Small intestine (tissue), 7 donors: Measurements from ENCODE around the gene KRT9. TPM values are rescaled to one million over a fixed set of nuclear protein-coding genes. Genes with fewer than 3 reads are reported as not detected.
"Not testable (repeated sequence)": the region's sequence is repeated elsewhere in the genome, so short reads cannot be mapped to it uniquely, and the experiment has no call there.

Source experiments
- DNase-seq, 2 donors: peaks; one replicate each; pipeline versions ENCODE4 v3.0.0 to v3.0.0-alpha.2; 2013
- FAIRE-seq: peaks from 2 replicates; lab custom pipeline; 2012; peaks lifted over from hg19 to GRCh38; lab: Jason Lieb, UNC
- H3K27ac ChIP-seq, 3 donors: one replicate each; pipeline ENCODE4 v1.5.1; 2013; ENCODE audit warnings: low read length in 2 of 3, mild to moderate bottlenecking in 2 of 3, control low read depth in 1 of 3, inconsistent platforms in 1 of 3, low read depth in 1 of 3, moderate library complexity in 1 of 3
- H3K27me3 ChIP-seq, 3 donors: one replicate each; pipeline ENCODE4 v1.6.1; 2013; ENCODE audit warnings: low read length in 3 of 3, inconsistent platforms in 1 of 3; ENCODE audit not compliant: control insufficient read depth in 3 of 3, insufficient read depth in 3 of 3
- H3K36me3 ChIP-seq, 3 donors: one replicate each; pipeline ENCODE4 v1.6.1; 2013; ENCODE audit warnings: low read length in 3 of 3, inconsistent platforms in 1 of 3, low read depth in 1 of 3, mild to moderate bottlenecking in 1 of 3, moderate library complexity in 1 of 3; ENCODE audit not compliant: control insufficient read depth in 3 of 3, insufficient read depth in 2 of 3
- H3K4me1 ChIP-seq, 3 donors: one replicate each; pipeline ENCODE4 v1.6.1; 2013; ENCODE audit warnings: low read length in 2 of 3, inconsistent platforms in 1 of 3, low read depth in 1 of 3, mild to moderate bottlenecking in 1 of 3, moderate library complexity in 1 of 3; ENCODE audit not compliant: control insufficient read depth in 3 of 3, insufficient read depth in 2 of 3
- H3K4me3 ChIP-seq, 3 donors: one replicate each; pipeline ENCODE4 v1.5.1; 2013; ENCODE audit warnings: low read length in 3 of 3, control low read depth in 1 of 3, inconsistent platforms in 1 of 3, low read depth in 1 of 3, mild to moderate bottlenecking in 1 of 3, moderate library complexity in 1 of 3
- H3K9me3 ChIP-seq, 2 donors: one replicate each; pipeline ENCODE4 v1.6.1; 2013; ENCODE audit warnings: low read depth in 1 of 2, low read length in 1 of 2; ENCODE audit not compliant: control insufficient read depth in 2 of 2, insufficient read depth in 1 of 2
- WGBS, 3 donors: extraction: QIAGEN DNeasy Blood & Tissue Kit; methylation state at CpG; one replicate each; pipeline ENCODE4 v1.1.7; 2013; 5-methylcytosine and 5-hydroxymethylcytosine counted together
- polyA plus RNA-seq, 4 donors: library from polyadenylated mRNA; stranded (reverse) in 3 of 4; unstranded in 1 of 4; fragments of 200-250 nt in 3 of 4; fragments of 120-200 nt in 1 of 4; gene quantifications; one replicate each; pipeline versions ENCODE4 v1.2.1 to v1.2.3, GENCODE V29; 2013
- donor health status: healthy with polysubstance abuse.
- donor health status: control.
- donor health status: control.
- donor health status: Bipolar disorder and iron deficiency.
- donor health status: healthy.

The KRT9 gene
- polyA plus RNA-seq, 4 donors, result 0.15 TPM; not detected in 3

DNA sequence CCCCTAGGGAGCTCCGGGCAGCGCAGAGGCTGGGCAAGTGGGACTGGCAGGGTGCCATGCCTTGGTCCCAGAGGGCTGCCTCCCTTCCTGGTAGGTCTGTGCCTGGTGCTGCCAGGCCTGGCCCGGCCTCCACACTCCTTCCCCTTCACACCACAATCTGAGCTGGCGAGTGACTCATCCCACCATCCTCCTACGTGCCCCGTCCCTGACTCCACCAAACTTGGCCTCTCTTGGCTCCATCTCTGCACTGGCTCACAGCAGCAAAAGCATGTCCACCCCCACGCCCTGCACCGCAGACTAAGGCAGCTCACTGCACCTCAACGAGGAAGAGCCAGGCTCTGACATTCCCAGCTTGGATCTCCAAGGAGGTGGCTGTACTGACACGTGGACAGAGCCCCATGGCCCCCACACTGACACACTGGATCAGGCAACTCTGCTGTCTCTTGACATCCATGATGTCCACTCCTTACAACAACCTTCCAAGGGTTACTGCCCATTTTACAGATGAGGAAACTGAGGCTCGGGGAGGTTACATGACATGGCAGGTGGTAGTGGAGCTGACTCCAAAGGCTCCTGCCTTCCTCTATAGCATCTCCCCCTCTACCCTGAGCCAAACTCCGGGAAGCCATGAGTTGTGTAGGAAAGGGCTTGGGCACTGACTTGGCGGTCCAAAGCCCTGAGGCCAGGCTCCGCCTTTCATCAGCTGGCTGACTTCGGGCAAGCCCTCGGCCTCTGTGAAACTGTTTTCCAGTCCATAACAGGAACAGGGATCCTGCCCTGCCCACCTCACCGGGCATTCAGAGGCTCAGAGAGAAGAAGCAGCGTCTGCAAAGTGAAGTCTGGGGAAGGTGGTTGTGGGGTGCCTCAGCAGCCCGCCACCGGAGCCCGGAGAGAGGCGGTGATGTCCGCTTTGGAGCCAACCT lies 23.7 kb downstream of the KRT9 start:
- Histone ChIP-seq H3K27ac (peak overlapping the region in 2 of 3 donors; percentile 28 to 72), H3K36me3 (no peaks in the 10 kb centered on the region), H3K27me3 (peaks cover 0 to 22% (median 0%) of the 10 kb centered on the region in 3 donors), H3K4me1 (peaks cover 0 to 33% (median 2%) of the 10 kb centered on the region in 3 donors), H3K4me3 (peak overlapping the region in 2 of 3 donors; percentile 9 to 24), H3K9me3 (peaks cover 0 to 7% of the 10 kb centered on the region in 2 donors)
- 18 to 34% (median 23%) methylated on average over 23 of the region's 23 CpGs for WGBS, 3 donors
- no peak for FAIRE-seq
- DNase-seq, result peak in 1 of 2 donors; percentile 90

GRCh38 chr17:41547378-41547841 lies 24.4 kb downstream of the KRT9 start:
- no peak overlapping the region for H3K4me3 ChIP-seq
- FAIRE-seq, result no peak
- H3K36me3 ChIP-seq, result no peaks in the 10 kb centered on the region
- 49 to 62% (median 59%) methylated on average over 9 of the region's 9 CpGs for WGBS, 3 donors
- peaks cover 0 to 7% of the 10 kb centered on the region in 2 donors for H3K9me3 ChIP-seq
- H3K4me1 ChIP-seq, result peaks cover 0 to 38% (median 2%) of the 10 kb centered on the region in 3 donors
- H3K27ac ChIP-seq, result peak overlapping the region in 2 of 3 donors; percentile 28 to 72
- H3K27me3 ChIP-seq, result peaks cover 0 to 22% (median 0%) of the 10 kb centered on the region in 3 donors
- DNase-seq, result no peak

GRCh38 chr17:41546819-41547218 lies 25.0 kb downstream of the KRT9 start:
- no peak overlapping the region for H3K27ac ChIP-seq
- FAIRE-seq, result no peak
- peaks cover 0 to 7% of the 10 kb centered on the region in 2 donors for H3K9me3 ChIP-seq
- no peaks in the 10 kb centered on the region for H3K36me3 ChIP-seq
- H3K4me1 ChIP-seq, result peaks cover under 1 to 38% (median 2%) of the 10 kb centered on the region in 3 donors
- 92 to 98% (median 96%) methylated on average over 3 of the region's 3 CpGs for WGBS, 3 donors
- H3K4me3 ChIP-seq, result no peak overlapping the region
- H3K27me3 ChIP-seq, result peaks cover 0 to 24% (median 0%) of the 10 kb centered on the region in 3 donors
- DNase-seq, result no peak

GRCh38 chr17:41545829-41546410 lies 25.9 kb downstream of the KRT9 start:
- FAIRE-seq, result no peak
- Histone ChIP-seq H3K27me3 (peaks cover 0 to 33% (median 0%) of the 10 kb centered on the region in 3 donors), H3K4me1 (peaks cover 2 to 43% (median 2%) of the 10 kb centered on the region in 3 donors), H3K9me3 (peaks cover 0 to 7% of the 10 kb centered on the region in 2 donors), H3K27ac (no peak overlapping the region), H3K4me3 (no peak overlapping the region), H3K36me3 (no peaks in the 10 kb centered on the region)
- DNase-seq, result no peak
- 83 to 85% (median 84%) methylated on average over 12 to 13 of the region's 13 CpGs for WGBS, 3 donors

- DNase-seq, result no peak
- peak overlapping the region; percentile 20 to 84 (median 76) for H3K27ac ChIP-seq
- 67 to 81% (median 69%) methylated on average over 5 of the region's 5 CpGs for WGBS, 3 donors
- H3K36me3 ChIP-seq, result no peaks in the 10 kb centered on the region
- H3K4me3 ChIP-seq, result no peak overlapping the region
- FAIRE-seq, result no peak
- peaks cover 0 to 43% (median 0%) of the 10 kb centered on the region in 3 donors for H3K27me3 ChIP-seq
- H3K9me3 ChIP-seq, result peaks cover 0 to 7% of the 10 kb centered on the region in 2 donors
- H3K4me1 ChIP-seq, result peaks cover 2 to 45% (median 2%) of the 10 kb centered on the region in 3 donors
Measured at GRCh38 chr17:41544935-41545334, 26.9 kb downstream of the KRT9 start.

- peaks cover 0 to 45% (median 0%) of the 10 kb centered on the region in 3 donors for H3K27me3 ChIP-seq
- DNase-seq (peak; percentile 79 to 95), FAIRE-seq (no peak)
- peak overlapping the region; percentile 20 to 84 (median 76) for H3K27ac ChIP-seq
- H3K36me3 ChIP-seq, result no peaks in the 10 kb centered on the region
- no peak overlapping the region for H3K4me3 ChIP-seq
- peaks cover 0 to 7% of the 10 kb centered on the region in 2 donors for H3K9me3 ChIP-seq
- WGBS, 3 donors, result 16 to 43% (median 34%) methylated on average over 5 of the region's 5 CpGs
- peaks cover 2 to 40% (median 2%) of the 10 kb centered on the region in 3 donors for H3K4me1 ChIP-seq
Measured at GRCh38 chr17:41544491-41544892, 27.4 kb downstream of the KRT9 start.

DNA sequence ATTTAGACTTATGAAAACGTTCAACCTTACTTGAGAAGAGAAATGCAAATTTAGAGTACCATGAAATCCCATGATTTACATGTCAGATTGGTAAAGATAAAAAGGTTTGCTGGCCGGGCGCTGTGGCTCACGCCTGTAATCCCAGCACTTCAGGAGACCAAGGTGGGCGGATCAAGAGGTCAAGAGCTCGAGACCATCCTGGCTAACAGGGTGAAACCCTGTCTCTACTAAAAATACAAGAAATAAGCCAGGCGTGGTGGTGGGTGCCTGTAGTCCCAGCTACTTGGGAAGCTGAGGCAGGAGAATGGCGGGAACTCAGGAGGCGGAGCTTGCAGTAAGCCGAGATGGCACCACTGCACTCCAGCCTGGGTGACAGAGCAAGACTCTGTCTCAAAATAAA lies 29.1 kb downstream of the KRT9 start:
- 38 to 63% (median 49%) methylated on average over 10 of the region's 10 CpGs for WGBS, 3 donors
- H3K27ac ChIP-seq, result peak overlapping the region in 2 of 3 donors; percentile 46 to 59
- not testable (repeated sequence) for FAIRE-seq, H3K4me3 ChIP-seq, DNase-seq, H3K9me3 ChIP-seq, H3K36me3 ChIP-seq
- peaks cover 2 to 29% (median 2%) of the 10 kb centered on the region in 3 donors for H3K4me1 ChIP-seq
- H3K27me3 ChIP-seq, result peaks cover 0 to 45% (median 0%) of the 10 kb centered on the region in 3 donors

DNA sequence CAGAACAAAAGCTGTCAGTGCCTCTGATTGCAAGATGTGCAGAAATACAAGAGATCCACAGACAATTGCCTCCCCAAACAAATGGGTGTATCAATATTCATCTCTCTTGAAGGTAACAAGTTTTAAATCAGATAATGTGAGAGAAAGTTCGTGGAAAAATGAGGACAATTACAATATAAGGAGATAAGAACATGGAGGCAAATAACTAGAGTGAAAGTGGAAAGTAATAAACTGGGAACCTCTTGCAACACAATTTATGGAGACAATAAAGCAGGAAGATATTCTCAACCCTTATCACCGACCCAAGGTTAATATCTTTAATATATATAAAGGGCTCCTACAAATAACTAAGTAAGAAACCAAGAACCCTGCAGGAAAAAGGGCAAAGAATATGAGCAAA lies 29.5 kb downstream of the KRT9 start:
- no peak overlapping the region for H3K27ac ChIP-seq
- 17 to 41% (median 20%) methylated on average over 2 of the region's 2 CpGs for WGBS, 3 donors
- peaks cover 0 to 7% of the 10 kb centered on the region in 2 donors for H3K9me3 ChIP-seq
- H3K4me1 ChIP-seq, result peaks cover 2 to 29% (median 2%) of the 10 kb centered on the region in 3 donors
- H3K4me3 ChIP-seq, result no peak overlapping the region
- H3K27me3 ChIP-seq, result peaks cover 0 to 45% (median 0%) of the 10 kb centered on the region in 3 donors
- peak; percentile 83 to 85 for DNase-seq
- H3K36me3 ChIP-seq, result no peaks in the 10 kb centered on the region
- no peak for FAIRE-seq
